Urothelium cell line (cell line): ENCODE data around the gene ZNF385C.
A peak's percentile ranks its signal among the peaks of the same experiment; 100 is the strongest.

Experiments used
- DNase-seq: peaks from one replicate; pipeline ENCODE4 v3.0.0; 2011; ENCODE audit warnings: low spot score, mixed read lengths
- FAIRE-seq: peaks from 2 replicates; lab custom pipeline; 2011; peaks lifted over from hg19 to GRCh38; lab: Jason Lieb, UNC

ZNF385C gene

DNA sequence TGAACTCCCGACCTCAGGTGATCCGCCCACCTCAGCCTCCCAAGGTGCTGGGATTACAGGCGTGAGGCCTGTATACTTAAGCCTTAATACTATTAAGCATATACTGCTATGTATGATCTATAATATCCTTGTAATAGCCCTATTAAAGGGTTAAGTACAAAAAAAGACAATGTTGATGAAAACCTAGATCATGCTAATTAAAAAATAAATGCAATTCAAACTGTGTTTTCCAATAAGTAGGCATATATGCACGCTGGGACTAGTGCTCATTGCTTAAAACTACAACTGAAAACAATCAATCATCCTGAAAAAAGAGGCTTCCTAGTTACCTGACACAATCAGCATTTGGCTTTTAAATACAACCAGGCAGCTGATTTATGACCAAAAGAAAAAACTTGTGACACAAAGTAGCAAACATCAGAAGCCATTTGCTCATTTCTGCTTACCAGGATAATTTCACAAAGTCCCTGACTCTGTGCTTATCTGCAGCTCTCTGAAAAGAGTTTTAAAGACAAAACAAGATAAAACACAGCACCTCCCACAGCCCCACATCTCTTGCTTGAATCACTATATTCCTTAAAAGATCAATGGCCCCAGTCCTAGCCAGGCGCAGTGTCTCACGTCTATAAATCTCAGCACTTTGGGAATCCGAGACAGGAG is 11.1 kb downstream of the ZNF385C start:
- FAIRE-seq (no peak), DNase-seq (no peak)

DNA sequence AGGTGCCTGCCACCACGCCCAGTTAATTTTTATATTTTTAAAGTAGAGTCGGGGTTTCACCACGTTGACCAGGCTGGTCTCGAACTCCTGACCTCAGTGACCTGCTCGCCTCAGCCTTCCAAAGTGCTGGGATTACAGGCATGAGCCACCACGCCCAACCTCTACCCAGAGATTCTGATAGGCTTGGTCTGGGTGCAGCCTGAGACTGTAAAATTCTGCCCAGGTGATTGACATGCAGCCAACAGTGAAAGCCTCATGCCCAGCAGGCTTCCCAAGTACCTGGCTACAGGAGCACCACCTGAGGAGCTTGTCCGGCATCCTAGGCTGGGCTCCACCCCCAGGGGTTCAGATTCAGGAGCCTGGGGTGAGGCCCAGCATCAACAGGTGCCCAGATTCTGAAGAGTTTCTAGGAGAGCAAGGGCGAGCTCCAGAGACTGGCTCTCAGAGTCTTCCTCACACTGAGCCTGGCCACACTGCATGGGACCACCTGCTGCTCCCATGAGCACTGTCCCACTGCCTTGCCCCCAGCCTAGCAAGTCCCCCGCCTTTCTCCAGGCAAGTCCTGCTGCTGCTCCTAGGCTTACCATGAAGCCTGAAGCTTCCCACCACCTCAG is 16.6 kb downstream of the ZNF385C start:
- FAIRE-seq (no peak), DNase-seq (no peak)

DNA sequence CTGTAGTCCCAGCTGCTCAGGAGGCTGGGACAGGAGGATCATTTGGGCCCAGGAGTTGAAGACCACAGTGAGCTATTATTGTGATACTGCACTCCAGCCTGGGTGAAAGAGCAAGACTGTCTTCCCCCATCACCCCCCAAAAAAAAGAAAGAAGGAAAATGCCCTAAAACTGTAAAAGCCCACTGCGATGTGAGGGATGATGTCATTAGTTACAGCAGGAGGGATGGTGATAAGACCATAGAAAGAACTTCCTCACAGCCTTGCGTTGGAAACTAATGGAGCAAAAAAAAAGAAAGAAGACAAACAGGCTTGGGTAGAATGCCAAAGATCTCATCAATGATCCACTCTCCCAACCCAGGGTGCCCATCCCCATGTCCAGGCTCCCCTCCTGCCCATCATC is 18.7 kb downstream of the ZNF385C start:
- DNase-seq (no peak), FAIRE-seq (no peak)

GRCh38 chr17:42078396-42079043 is 19.8 kb downstream of the ZNF385C start:
- FAIRE-seq: peak; percentile 13
- no peak for DNase-seq

GRCh38 chr17:42077755-42078154 is 20.5 kb downstream of the ZNF385C start:
- FAIRE-seq: no peak

GRCh38 chr17:42076797-42077559 is 21.3 kb downstream of the ZNF385C start:
- FAIRE-seq (no peak), DNase-seq (no peak)

More at GRCh38 chr17:42077755-42078154, 20.5 kb downstream of the ZNF385C start:
- no peak for DNase-seq

- no peak for FAIRE-seq
- DNase-seq: no peak
Measured at GRCh38 chr17:42075789-42076188, 22.5 kb downstream of the ZNF385C start.

GRCh38 chr17:42072323-42073187 is 25.7 kb downstream of the ZNF385C start:
- DNase-seq (no peak), FAIRE-seq (no peak)

- FAIRE-seq: no peak
- DNase-seq: no peak
Measured at GRCh38 chr17:42071810-42072209, 26.5 kb downstream of the ZNF385C start.

- FAIRE-seq: no peak
Measured at GRCh38 chr17:42068979-42069378, 29.3 kb downstream of the ZNF385C start.

GRCh38 chr17:42067371-42068091 is 30.7 kb downstream of the ZNF385C start:
- FAIRE-seq (peak; percentile 80), DNase-seq (peak; percentile 70)

More at GRCh38 chr17:42068979-42069378, 29.3 kb downstream of the ZNF385C start:
- no peak for DNase-seq

DNA sequence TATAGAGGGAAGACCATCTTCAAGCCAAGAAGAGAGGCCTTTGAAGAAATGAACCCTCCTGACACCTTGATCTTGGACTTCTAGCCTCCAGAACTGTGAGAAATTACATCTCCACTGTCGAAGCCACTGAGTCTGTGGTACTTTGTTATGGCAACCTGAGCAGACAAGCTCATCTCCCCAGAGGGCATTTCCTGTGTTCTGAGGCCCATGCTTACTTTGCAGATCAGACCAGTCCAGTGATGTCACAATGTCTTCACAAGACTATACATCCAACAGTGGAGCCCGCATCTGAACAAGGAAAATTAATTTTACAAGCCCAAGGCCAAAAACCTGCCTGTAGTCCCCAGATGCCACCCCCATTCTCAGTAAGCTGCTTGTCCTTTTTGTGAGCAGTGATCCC is 33.1 kb downstream of the ZNF385C start:
- DNase-seq (no peak), FAIRE-seq (no peak)

DNA sequence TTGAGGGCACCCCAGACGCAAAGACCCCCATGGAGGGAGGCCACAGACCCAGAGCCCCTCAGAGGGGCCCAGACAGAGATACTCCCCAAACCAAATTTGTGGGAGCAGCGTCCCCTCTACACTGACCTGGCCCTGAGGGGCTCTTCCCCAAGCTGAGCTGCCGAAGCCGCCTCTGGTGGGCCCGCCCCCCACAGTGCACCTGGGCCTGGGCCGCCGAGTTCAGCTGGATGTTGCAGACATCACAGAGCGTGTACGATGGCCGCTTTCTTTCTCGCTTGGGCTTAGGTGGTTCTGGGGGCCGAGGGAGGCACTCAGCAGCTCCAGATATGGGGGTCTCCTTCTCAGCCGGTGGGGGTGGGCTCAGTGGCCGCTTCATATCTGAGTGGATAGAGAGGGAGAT is 35.6 kb downstream of the ZNF385C start:
- no peak for DNase-seq
- FAIRE-seq: no peak

GRCh38 chr17:42061646-42062487 is 36.4 kb downstream of the ZNF385C start:
- DNase-seq (no peak), FAIRE-seq (no peak)

DNA sequence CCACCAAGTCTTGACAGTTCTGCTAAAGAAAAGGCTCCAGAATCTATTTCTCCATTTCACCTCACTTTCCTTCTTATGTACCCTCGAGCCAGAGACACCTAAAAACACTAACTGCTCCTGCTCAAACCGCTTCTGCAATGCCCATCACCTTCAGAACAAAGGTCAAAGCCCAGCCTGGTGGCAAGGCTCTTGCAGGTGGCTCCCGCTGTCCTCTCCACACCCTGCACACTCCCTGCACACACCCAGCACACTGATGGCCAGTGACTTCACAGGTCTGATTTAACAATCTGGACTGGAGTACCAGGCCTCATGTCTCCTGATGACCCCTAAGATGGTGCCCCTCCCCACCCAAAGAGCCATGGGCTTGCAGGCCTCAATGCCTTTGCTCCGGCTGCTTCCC is 38.0 kb downstream of the ZNF385C start:
- FAIRE-seq: no peak
- DNase-seq: no peak

GRCh38 chr17:42059815-42060214 is 38.5 kb downstream of the ZNF385C start:
- DNase-seq (no peak), FAIRE-seq (no peak)

GRCh38 chr17:42058063-42058462 is 40.2 kb downstream of the ZNF385C start:
- DNase-seq: no peak
- no peak for FAIRE-seq

- FAIRE-seq (no peak), DNase-seq (no peak)
Measured at GRCh38 chr17:42056635-42057034, 41.6 kb downstream of the ZNF385C start.

- FAIRE-seq (no peak), DNase-seq (no peak)
Measured at GRCh38 chr17:42055496-42055895, 42.8 kb downstream of the ZNF385C start.
